Stimulated activated naive CD8-positive, alpha-beta T cell treated with anti-CD3 and anti-CD28 coated beads, Interleukin-15, Interleukin-2, amounts not matched to agents 100 U/mL and 50 U/mL, for 24 hours (primary cell): ENCODE measurements around the gene SLMAP.

Experiments used
- ATAC-seq: fragments of 150-1000 bp; cut with Tn5 transposase; one replicate; pipeline ENCODE4 v1.10.0; 2021
- DNase-seq: peaks from one replicate; pipeline ENCODE4 v3.0.0; 2021

The SLMAP gene

GRCh38 chr3:57753016-57753415, 3.1 kb upstream of the SLMAP start:
- DNase-seq: no peak
- ATAC-seq: no peak

DNA sequence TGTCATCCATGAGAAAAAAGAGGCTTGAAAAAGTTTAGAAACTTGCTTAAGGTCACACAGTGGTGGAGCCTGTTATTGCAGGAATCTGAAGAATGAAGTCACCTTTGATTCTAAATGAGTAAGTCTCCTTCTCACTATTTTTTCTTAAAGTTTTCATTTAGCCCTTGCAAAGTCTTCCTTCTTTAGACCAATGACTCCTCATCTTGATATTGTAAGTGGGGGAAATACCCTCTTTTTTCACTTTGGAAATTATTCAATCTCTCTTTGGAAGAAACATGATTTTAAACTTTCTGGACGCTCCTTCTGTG, 787 bp upstream of the SLMAP start:
- DNase-seq: no peak
- ATAC-seq: no peak

GRCh38 chr3:57756528-57757401, 656 bp downstream of the SLMAP start:
- DNase-seq (peak; percentile 52), ATAC-seq (peak; percentile 37)

- DNase-seq (no peak), ATAC-seq (no peak)
Measured at GRCh38 chr3:57757642-57758297, 1.7 kb downstream of the SLMAP start.

DNA sequence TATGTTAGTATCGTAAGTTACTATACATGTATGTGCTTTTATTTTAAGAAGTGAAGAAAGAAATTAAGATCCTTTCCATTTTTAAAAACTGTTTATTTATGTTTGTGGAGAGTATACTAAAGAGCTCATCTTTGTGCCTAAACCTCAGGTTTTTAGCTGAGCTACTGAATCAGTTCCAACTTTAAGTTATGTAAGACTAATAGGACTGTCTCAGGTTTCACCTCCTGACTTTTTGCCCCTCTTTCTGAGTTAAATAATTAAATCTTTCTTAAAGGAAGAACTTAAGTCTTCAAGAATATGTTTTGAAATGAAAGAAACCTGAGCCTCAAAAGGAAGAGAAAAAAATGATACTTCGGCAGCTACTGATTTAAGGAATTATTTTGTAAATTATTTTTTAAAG, 2.6 kb downstream of the SLMAP start:
- no peak for DNase-seq
- no peak for ATAC-seq

- ATAC-seq (no peak), DNase-seq (no peak)
Measured at GRCh38 chr3:57764794-57765193, 8.7 kb downstream of the SLMAP start.

GRCh38 chr3:57768595-57768994, 12.5 kb downstream of the SLMAP start:
- DNase-seq (no peak), ATAC-seq (no peak)

DNA sequence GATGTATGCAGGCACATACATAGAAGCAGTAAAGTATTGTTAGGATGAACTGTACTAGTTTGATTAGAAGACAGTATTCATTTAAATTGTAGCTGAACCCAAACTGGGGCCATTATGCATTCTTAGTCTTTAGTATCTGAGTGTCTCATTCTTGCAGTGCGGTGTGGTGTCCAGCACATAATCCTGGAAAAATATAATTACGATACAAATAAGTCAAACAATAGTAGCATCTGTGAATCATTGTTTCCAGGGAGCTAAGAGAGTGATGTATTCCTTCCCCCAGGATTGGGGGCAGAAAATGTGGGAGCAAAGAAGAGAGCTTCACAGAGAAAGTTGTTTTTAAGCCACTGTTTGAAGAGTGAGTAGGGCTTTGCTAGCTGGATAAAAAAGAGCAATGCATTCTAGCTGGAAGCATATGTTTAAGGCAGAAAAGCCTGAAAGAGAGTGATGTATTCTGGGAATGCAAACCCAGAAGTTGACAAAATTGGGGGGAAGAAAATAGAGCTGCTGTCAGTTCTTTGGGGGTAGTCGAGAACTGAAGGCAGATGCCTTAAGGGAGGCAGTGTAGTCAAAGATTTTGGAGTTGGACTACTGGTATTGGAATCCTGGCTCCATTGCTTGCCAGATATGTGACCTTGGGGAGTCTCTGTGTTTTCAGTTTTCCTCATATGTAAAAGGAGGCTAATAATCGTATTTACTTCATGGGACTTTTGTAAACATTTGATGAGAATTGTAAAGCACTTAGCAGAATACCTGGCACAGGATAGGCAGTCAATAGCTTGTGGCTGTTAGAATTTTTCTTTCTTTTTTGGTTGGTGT, 14.1 kb downstream of the SLMAP start:
- DNase-seq (no peak), ATAC-seq (no peak)

DNA sequence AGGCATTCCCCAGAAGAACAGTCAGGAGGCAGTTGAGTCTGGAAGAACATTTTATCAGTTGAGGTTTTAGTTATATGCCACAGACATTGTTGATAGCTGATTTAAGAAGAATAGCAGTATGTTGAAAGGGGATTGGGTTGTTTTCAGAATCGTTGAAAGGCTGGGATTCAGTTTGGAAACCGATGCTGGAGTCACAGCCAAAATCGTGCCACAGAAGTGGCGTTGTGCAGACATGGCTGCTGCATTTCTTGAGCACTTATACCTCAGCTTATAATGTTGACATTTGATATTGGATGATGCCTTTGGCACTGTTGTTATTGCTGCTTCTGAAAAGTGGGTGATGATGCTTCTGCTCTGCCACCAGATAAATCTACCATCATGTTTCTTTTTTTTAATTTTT, 16.1 kb downstream of the SLMAP start:
- ATAC-seq: no peak
- DNase-seq: no peak

DNA sequence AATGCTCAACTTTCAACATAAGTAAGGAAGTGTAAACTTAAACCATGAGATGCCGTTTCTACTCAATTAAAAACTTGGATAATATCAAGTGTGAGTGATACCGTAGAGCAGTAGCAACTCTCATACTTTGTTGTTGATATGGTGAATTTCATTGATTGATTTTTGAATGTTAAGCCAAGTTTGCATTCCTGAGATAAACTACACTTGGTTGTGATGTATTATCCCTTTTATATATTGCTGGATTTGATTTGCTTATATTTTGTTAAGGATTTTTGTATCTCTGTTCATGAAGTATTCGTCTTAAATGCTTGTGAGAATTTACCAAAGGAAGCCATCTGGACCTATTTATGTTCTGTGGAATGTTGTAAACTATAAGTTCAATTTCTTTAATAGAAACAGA, 21.7 kb downstream of the SLMAP start:
- ATAC-seq (no peak), DNase-seq (no peak)

- DNase-seq (no peak), ATAC-seq (no peak)
Measured at GRCh38 chr3:57778494-57778893, 22.4 kb downstream of the SLMAP start.

- ATAC-seq: no peak
- DNase-seq: no peak
Measured at GRCh38 chr3:57779666-57780065, 23.6 kb downstream of the SLMAP start.

DNA sequence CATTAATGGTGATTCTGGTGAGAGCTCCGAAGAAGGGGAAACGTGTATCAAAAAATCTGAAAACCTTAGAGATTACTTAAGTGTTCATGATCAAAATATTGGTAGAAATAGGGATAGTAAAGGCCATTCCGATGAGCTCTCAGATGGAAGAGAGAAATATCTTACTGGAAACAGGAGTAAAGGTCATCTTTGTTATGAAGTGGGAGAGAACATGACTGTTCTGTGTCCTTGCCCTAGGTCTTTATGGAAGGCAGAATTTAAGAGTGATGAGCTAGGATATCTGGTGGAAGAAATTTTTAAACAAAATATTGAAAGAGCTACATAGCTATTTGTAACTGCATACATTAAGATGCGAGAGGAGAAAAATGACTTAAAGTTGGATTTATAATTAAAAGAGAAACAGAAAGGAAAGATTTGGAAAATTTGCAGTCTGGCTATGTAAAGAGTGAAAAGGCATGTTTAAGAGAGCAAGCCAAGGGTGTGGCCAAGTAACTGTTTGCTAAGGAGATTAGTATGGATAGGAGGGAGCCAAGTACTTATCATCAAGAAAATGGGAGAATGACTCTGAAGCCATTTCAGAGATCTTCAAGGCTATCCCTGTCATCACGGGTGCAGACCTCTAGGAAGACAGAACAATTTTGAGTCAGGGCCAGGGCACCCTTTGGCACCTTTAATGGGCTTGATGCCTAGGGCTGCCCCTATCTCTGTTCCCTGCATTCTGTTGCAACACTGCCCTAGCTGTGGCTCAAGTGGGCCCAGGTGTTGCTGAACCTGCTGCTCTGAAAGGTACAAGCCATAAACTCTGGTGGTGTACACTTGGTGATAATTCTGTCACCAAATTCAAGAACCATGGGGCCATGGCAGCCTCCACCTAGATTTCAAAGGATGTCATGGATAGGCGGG, 27.3 kb downstream of the SLMAP start:
- DNase-seq (no peak), ATAC-seq (no peak)

DNA sequence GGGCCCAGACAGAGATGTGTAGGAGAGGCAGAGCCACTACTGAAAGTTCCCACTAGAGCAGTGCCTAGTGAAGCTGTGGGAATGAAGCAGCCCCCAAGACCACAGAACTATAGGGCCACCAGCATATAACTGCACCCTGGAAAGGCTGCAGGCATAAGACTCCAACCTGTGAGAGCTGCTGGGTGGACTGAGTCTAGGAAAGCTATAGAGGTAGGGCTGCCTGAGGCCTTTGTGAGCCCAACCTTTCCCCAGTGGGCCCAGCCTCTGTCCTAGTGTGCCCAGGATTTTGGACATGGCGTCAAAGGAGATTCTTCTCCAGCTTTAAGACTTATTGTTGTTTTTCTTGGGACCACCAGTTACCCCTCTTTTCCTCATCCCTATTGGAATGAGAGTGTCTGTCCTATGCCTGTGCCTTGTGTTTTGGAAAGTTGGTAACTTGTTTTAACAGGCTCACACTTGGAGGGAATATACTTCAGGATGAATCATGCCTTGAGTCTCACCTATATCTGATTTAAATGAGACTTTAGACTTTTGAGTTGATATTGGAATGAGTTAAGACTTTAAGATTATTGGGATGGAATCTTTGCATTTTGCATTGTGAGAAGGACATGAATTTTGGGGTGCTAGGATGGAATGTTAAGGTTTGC, 28.1 kb downstream of the SLMAP start:
- ATAC-seq (no peak), DNase-seq (no peak)

DNA sequence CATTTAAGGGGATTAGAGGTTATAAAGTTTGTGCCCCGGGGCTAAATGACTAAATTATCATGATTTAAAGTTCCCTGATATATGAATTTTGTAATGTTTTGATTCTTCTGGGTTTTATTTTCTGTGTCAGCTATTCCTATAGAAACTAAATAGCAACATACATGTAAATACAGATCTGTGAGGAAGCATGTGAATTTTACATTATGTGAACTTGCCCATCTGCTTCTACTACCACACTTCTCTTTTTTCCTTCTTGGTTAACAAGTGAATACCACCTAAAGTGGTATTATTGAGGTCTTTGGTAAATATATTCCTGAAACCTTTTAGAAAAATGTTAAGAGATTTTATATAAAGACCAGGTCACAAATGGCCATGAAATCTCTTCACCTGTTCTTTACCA, 29.3 kb downstream of the SLMAP start:
- no peak for ATAC-seq

DNA sequence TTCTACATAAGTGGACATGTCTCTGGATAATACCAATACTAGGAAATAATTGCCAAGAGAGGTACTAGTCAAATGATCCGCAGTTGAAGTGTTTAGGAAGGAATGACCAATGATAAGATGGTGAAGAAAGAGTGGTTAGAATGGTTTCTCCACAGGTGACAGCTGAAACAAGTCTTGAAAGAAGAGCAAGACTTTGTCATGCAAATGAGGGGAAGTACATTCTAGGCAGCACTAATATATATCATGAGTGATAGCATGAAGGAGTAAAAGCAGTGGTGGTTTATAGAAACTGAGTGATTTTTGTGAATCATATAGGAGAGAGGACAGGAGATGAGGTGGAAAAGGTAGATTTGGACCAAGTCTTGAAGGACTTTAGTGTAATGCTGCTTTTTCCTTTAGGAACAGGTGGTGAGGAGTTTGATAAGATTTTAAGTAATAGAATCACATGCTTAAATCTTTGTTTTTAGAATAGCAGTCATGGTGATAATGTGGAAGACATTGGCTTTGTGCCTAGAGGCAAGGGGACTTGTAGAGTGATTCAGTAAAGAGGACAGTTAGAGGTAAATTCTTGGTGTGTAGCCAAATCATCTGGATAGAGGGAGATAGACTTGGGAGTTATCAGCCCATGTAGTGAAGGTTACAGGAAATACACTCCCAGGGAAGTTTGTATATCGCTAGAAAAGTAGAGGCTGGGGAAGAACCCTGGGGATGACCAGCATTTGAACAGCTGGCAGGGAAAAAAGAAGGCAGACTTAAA, 31.9 kb downstream of the SLMAP start:
- no peak for DNase-seq
- ATAC-seq: peak; percentile 98

More for the DNA sequence above, 29.3 kb downstream of the SLMAP start:
- DNase-seq: no peak

GRCh38 chr3:57788624-57789018, 32.5 kb downstream of the SLMAP start:
- no peak for ATAC-seq
- DNase-seq: no peak

GRCh38 chr3:57791245-57791644, 35.1 kb downstream of the SLMAP start:
- ATAC-seq (no peak), DNase-seq (no peak)

GRCh38 chr3:57792198-57792597, 36.1 kb downstream of the SLMAP start:
- ATAC-seq (no peak), DNase-seq (no peak)

GRCh38 chr3:57793737-57794187, 37.7 kb downstream of the SLMAP start:
- peak; percentile 40 for ATAC-seq
- no peak for DNase-seq

GRCh38 chr3:57794501-57794900, 38.4 kb downstream of the SLMAP start:
- DNase-seq (no peak), ATAC-seq (no peak)
